NCI-H524 treated with DMSO at 0.1 percent for 48 hours (cell line): ENCODE measurements around the gene GK.
"Not testable (repeated sequence)": the region's sequence is repeated elsewhere in the genome, so short reads cannot be mapped to it uniquely, and the experiment has no call there.

Experiments used
- DNase-seq: peaks from one replicate; lab custom pipeline; 2025; lab: John Stamatoyannopoulos, UW

The GK gene

GRCh38 chrX:30712214-30712613, 59.0 kb downstream of the GK start:
- DNase-seq: no peak

- DNase-seq: no peak
Measured at GRCh38 chrX:30713061-30713525, 59.9 kb downstream of the GK start.

GRCh38 chrX:30714138-30714537, 60.9 kb downstream of the GK start:
- no peak for DNase-seq

GRCh38 chrX:30715976-30716375, 62.8 kb downstream of the GK start:
- DNase-seq: no peak

GRCh38 chrX:30733852-30734660, 80.8 kb downstream of the GK start:
- no peak for DNase-seq

GRCh38 chrX:30734782-30735181, 81.6 kb downstream of the GK start:
- DNase-seq: no peak

GRCh38 chrX:30735839-30736238, 82.6 kb downstream of the GK start:
- no peak for DNase-seq

- no peak for DNase-seq
Measured at GRCh38 chrX:30741545-30741944, 88.3 kb downstream of the GK start.

- no peak for DNase-seq
Measured at GRCh38 chrX:30748342-30748960, 95.2 kb downstream of the GK start.

- no peak for DNase-seq
Measured at GRCh38 chrX:30751497-30751896, 98.3 kb downstream of the GK start.

GRCh38 chrX:30762755-30763154, 109.5 kb downstream of the GK start:
- no peak for DNase-seq

GRCh38 chrX:30773764-30774163, 120.5 kb downstream of the GK start:
- not testable (repeated sequence) for DNase-seq

GRCh38 chrX:30777575-30777974, 124.4 kb downstream of the GK start:
- no peak for DNase-seq

- no peak for DNase-seq
Measured at GRCh38 chrX:30779453-30780030, 126.3 kb downstream of the GK start.
